Ascending aorta (tissue), 2 donors: ENCODE results near the gene STK38L. TPM values are rescaled to one million over a fixed set of nuclear protein-coding genes. Genes with fewer than 3 reads are reported as not detected.
A peak's percentile ranks its signal among the peaks of the same experiment; 100 is the strongest.

Source experiments
- DNase-seq, 2 donors: peaks; one replicate each; pipeline ENCODE4 v3.0.0-alpha.2; 2019; ENCODE audit warnings: low spot score in 2 of 2
- H3K27ac ChIP-seq, 2 donors: fragments of 200-600 bp; sonication (generic); one replicate each; pipeline ENCODE4 v1.5.1; 2016 to 2017; ENCODE audit warnings: mild to moderate bottlenecking in 1 of 2
- H3K27me3 ChIP-seq: fragments of 200-600 bp; sonication (generic); one replicate; pipeline ENCODE4 v1.5.1; 2017
- H3K36me3 ChIP-seq, 2 donors: fragments of 200-600 bp; sonication (generic); one replicate each; pipeline ENCODE4 v1.5.1; 2016
- H3K4me1 ChIP-seq, 2 donors: fragments of 200-600 bp; sonication (generic); one replicate each; pipeline ENCODE4 v1.5.1; 2016 to 2017; ENCODE audit warnings: mild to moderate bottlenecking in 1 of 2
- H3K4me3 ChIP-seq, 2 donors: fragments of 200-600 bp; sonication (generic); one replicate each; pipeline ENCODE4 v1.5.1; 2016 to 2017; ENCODE audit warnings: mild to moderate bottlenecking in 1 of 2
- H3K9me3 ChIP-seq, 2 donors: fragments of 200-600 bp; sonication (generic); one replicate each; pipeline ENCODE4 v1.5.1; 2016
- intact Hi-C: fragments of 100-400 bp; cut with DNase I; formaldehyde crosslinking; loops from one replicate; pipeline ENCODE4 v1.15.1; 2023
- total RNA-seq: library from RNA; depleted of rRNA; stranded (reverse); fragments of >200 nt; gene quantifications from one replicate; pipeline ENCODE4 v1.1.0, GENCODE V29; 2016
- TF ChIP-seq, protein P1 (sequence below), 3 experiments: fragments of 200-600 bp in 2 of 3; fragments of 450-650 bp in 1 of 3; sonication (generic) in 2 of 3; IDR thresholded peaks; one replicate each; pipeline ENCODE4 v1.5.1; 2016 to 2019; ENCODE audit warnings: antibody characterized with exemption in 3 of 3, mild to moderate bottlenecking in 1 of 3, moderate library complexity in 1 of 3

The STK38L gene
- total RNA-seq, 1 donor from 2014 or later, result 137 TPM

DNA sequence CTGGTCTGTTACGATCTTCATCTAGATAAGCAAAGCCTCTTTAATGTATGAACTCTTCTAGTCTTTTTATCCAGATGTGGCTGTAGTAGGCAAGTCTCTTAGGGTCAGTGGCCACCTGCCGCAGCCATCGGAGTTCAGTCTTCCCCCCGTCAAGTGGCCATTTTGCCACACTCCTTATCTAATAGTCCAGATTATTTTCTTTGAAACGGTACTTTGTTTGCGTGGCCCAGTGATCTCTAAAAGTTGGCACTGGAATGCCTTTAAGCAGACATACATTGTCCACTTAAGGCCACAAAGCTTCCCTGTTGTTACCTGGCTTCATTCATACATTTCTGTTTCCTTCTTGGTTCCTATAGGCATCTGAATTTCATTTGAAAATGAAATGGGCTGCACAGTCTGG lies 52.6 kb downstream of the STK38L start:
- H3K4me1 ChIP-seq, result peaks cover 14 to 79% of the 10 kb centered on the region in 2 donors
- TF ChIP-seq, protein P1, sequence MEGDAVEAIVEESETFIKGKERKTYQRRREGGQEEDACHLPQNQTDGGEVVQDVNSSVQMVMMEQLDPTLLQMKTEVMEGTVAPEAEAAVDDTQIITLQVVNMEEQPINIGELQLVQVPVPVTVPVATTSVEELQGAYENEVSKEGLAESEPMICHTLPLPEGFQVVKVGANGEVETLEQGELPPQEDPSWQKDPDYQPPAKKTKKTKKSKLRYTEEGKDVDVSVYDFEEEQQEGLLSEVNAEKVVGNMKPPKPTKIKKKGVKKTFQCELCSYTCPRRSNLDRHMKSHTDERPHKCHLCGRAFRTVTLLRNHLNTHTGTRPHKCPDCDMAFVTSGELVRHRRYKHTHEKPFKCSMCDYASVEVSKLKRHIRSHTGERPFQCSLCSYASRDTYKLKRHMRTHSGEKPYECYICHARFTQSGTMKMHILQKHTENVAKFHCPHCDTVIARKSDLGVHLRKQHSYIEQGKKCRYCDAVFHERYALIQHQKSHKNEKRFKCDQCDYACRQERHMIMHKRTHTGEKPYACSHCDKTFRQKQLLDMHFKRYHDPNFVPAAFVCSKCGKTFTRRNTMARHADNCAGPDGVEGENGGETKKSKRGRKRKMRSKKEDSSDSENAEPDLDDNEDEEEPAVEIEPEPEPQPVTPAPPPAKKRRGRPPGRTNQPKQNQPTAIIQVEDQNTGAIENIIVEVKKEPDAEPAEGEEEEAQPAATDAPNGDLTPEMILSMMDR (IDR thresholded peaks at IDR 0.05), result no peak
- H3K9me3 ChIP-seq, result no peaks in the 10 kb centered on the region
- H3K27ac ChIP-seq, result peak overlapping the region; percentile 57 to 90
- no peaks in the 10 kb centered on the region for H3K27me3 ChIP-seq
- H3K36me3 ChIP-seq, result peaks cover 26 to 42% of the 10 kb centered on the region in 2 donors
- no peak for DNase-seq
- H3K4me3 ChIP-seq, result no peak overlapping the region
- intact Hi-C loops, result loop anchor here (5.0 kb wide), 1 partner anchor 109 kb away; no protein-coding TSS in a partner anchor

DNA sequence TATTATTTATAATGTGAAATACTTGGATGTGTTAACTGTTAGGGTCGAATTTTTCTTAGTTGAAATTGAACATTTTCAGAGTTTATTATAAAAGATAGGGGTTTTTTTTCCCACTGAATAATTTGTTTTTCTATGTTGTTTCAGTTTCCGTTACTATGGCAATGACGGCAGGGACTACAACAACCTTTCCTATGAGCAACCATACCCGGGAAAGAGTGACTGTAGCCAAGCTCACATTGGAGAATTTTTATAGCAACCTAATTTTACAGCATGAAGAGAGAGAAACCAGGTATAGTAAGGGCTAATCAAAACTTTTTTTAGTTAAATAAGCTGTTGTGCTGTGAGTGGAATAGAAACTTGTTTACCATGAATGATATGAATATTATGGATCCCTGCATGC lies 53.5 kb downstream of the STK38L start:
- peaks cover 14 to 76% of the 10 kb centered on the region in 2 donors for H3K4me1 ChIP-seq
- no peaks in the 10 kb centered on the region for H3K9me3 ChIP-seq
- H3K27ac ChIP-seq, result peak overlapping the region; percentile 57 to 90
- no peak overlapping the region for H3K4me3 ChIP-seq
- no peak for DNase-seq
- TF ChIP-seq, protein P1 (IDR thresholded peaks at IDR 0.05), result no peak
- no peaks in the 10 kb centered on the region for H3K27me3 ChIP-seq
- H3K36me3 ChIP-seq, result peaks cover 32 to 50% of the 10 kb centered on the region in 2 donors
- intact Hi-C loops, result loop anchor here (5.0 kb wide), 1 partner anchor 110 kb away; no protein-coding TSS in a partner anchor

DNA sequence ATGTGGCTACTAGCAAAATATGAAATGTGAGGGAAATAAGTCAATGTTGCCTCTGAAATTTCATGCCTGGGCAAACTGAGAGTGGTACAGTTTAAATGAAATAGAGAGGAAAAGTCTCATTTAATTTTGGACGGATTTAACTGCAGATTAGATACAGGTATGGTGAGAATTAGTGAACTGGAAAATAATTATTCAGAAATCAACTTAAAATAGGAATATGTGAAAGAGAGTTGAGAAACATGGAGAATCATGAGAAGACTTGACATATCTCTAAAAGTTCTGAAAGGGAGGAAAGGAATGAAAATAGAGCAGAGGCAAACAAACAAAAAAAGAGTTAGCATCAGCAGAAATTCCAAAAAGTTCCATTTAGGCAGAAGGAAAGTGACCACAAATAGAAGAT lies 55.0 kb downstream of the STK38L start:
- Histone ChIP-seq H3K36me3 (peaks cover 37 to 57% of the 10 kb centered on the region in 2 donors), H3K4me3 (no peak overlapping the region), H3K9me3 (no peaks in the 10 kb centered on the region), H3K27me3 (no peaks in the 10 kb centered on the region), H3K4me1 (peaks cover 3 to 62% of the 10 kb centered on the region in 2 donors), H3K27ac (peak overlapping the region; percentile 22 to 63)
- TF ChIP-seq, protein P1 (IDR thresholded peaks at IDR 0.05), result no peak
- no peak for DNase-seq
- intact Hi-C loops, result loop anchor here (5.0 kb wide), 1 partner anchor 112 kb away; no protein-coding TSS in a partner anchor

DNA sequence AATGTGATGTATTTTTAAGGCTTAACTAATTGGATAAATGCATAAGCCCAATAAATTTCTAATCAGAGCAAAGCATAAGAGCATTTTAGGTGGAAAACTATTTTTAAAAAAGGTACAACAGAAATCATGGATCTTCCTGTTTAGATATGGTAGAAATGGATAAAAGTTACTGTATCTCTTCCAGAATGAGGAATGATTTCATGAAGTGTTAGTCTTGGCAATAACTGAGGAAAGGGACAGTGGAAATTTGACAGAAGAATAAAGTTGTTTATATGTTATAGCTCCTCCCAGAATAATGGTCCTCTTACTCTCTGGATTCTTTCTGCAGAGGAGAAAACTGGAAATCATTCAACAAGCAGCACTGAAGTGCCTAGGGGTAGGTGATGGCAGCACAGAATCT lies 56.1 kb downstream of the STK38L start:
- no peak overlapping the region for H3K4me3 ChIP-seq
- H3K27me3 ChIP-seq, result no peaks in the 10 kb centered on the region
- H3K9me3 ChIP-seq, result no peaks in the 10 kb centered on the region
- peaks cover 37 to 65% of the 10 kb centered on the region in 2 donors for H3K36me3 ChIP-seq
- peak overlapping the region; percentile 29 to 36 for H3K27ac ChIP-seq
- TF ChIP-seq, protein P1 (IDR thresholded peaks at IDR 0.05), result no peak
- intact Hi-C loops, result loop anchor here (5.0 kb wide), 1 partner anchor 158 kb away; no protein-coding TSS in a partner anchor
- no peak for DNase-seq
- peaks cover 0 to 56% of the 10 kb centered on the region in 2 donors for H3K4me1 ChIP-seq

DNA sequence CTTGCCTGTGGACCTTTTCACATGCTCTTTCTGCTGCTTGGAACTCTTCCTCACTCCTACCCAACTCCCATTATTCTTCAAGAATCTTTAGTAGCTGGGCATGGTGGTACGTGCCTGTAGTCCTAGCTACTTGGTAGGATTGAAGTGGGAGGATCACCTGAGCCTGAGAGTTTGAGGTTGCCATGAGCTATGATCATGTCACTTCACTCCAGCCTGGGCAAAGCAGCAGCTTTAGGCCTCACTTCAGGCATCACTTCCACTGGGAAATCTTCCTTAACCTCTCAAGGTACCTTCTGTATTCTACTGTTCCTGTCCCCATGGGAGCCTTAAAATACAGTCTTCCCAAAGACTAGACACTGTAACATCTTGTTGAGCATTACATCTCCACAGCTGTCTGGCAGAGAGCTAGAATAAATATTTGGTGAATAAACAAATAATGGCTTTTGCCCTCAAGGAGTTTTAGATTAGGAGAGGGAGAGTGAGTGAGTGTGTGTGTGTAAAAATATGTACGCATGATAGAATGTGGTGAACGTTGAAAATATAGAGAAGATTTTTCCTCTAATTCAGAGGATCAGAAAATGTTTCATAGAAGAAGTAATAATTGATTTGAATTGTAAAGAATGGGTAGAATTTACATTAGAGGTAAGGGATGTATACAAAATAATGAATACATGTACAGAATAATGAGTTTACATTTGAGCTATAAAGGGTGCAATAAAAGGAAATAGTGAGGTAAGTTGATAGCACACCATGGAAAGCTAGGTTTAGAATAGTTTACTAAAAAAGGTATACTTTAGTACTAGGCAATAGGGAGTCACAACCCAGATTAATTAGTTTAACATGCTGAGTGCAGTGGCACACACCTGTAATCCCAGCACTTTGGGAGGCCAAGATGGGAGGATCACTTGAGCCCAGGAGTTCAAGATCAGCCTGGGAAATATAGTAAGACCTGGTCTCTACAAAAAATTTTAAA lies 59.3 kb downstream of the STK38L start:
- intact Hi-C loops, result loop anchor here (2.0 to 5.0 kb wide), 2 partner anchors 161 to 289 kb away; partner anchors contain the start of gene TM7SF3
- peaks cover 3 to 24% of the 10 kb centered on the region in 2 donors for H3K4me1 ChIP-seq
- H3K27ac ChIP-seq, result peak overlapping the region; percentile 6 to 44
- H3K27me3 ChIP-seq, result no peaks in the 10 kb centered on the region
- no peak for DNase-seq
- no peaks in the 10 kb centered on the region for H3K9me3 ChIP-seq
- H3K4me3 ChIP-seq, result no peak overlapping the region
- TF ChIP-seq, protein P1 (IDR thresholded peaks at IDR 0.05), result no peak
- peaks cover 35 to 74% of the 10 kb centered on the region in 2 donors for H3K36me3 ChIP-seq
